Caco-2 (cell line): Measurements from ENCODE around the gene SHB. TPM values are rescaled to one million over a fixed set of nuclear protein-coding genes. Genes with fewer than 3 reads are reported as not detected.

ENCODE experiments used
- BruUV-seq: library from RNA; stranded (reverse); fragments of 400-500 nt; replicated peaks from 2 replicates; lab custom pipeline; 2021; lab: Mats Ljungman, UMichigan
- CTCF ChIA-PET: fragments of 300-600 bp; sonication (Branson Sonifier 250); formaldehyde crosslinking; loops from one replicate; lab custom pipeline; 2022; ENCODE audit warnings: antibody characterized with exemption; lab: Charles Lee
- POLR2A ChIA-PET: fragments of 300-600 bp; sonication (Branson Sonifier 250); formaldehyde crosslinking; loops from one replicate; lab custom pipeline; 2022; ENCODE audit warnings: antibody characterized with exemption; lab: Charles Lee
- DNase-seq, 2 experiments: peaks; one replicate each; pipeline versions ENCODE4 v3.0.0 to v3.0.0-alpha.2; 2020 to 2022
- H3K27me3 ChIP-seq: replicated peaks from 2 replicates; pipeline ENCODE4 v1.6.0; 2011; ENCODE audit warnings: low read length; ENCODE audit not compliant: control insufficient read depth, insufficient read depth
- H3K36me3 ChIP-seq: 2 replicates; pipeline ENCODE4 v1.5.1; 2011; ENCODE audit warnings: low read length; ENCODE audit not compliant: control insufficient read depth, insufficient read depth
- H3K4me1 ChIP-seq: fragments of 250-450 bp; sonication (Bioruptor Pico); 2 replicates; pipeline ENCODE4 v1.5.1; 2020; ENCODE audit warnings: mild to moderate bottlenecking
- H3K4me3 ChIP-seq: 2 replicates; pipeline ENCODE4 v1.5.1; 2011; ENCODE audit warnings: low read depth, mild to moderate bottlenecking, control low read depth, low read length
- H3K9me3 ChIP-seq: fragments of 250-450 bp; sonication (Bioruptor Pico); 2 replicates; pipeline ENCODE4 v1.5.1; 2020; ENCODE audit warnings: mild to moderate bottlenecking, moderate library complexity
- H3K27ac Mint-ChIP-seq: one replicate; pipeline ENCODE4 v1.8.0; 2022; ENCODE audit warnings: mixed read lengths; ENCODE audit not compliant: unreplicated experiment
- H3K27me3 Mint-ChIP-seq: one replicate; pipeline ENCODE4 v1.8.0; 2022; ENCODE audit warnings: mixed read lengths; ENCODE audit not compliant: insufficient read depth, unreplicated experiment
- H3K36me3 Mint-ChIP-seq: one replicate; pipeline ENCODE4 v1.8.0; 2022; ENCODE audit warnings: mild to moderate bottlenecking, mixed read lengths; ENCODE audit not compliant: insufficient read depth, unreplicated experiment
- H3K4me1 Mint-ChIP-seq: one replicate; pipeline ENCODE4 v1.8.0; 2022; ENCODE audit warnings: low read depth, mixed read lengths; ENCODE audit not compliant: unreplicated experiment
- H3K4me3 Mint-ChIP-seq: one replicate; pipeline ENCODE4 v1.8.0; 2022; ENCODE audit warnings: mild to moderate bottlenecking, moderate library complexity, mixed read lengths; ENCODE audit not compliant: unreplicated experiment
- H3K9me3 Mint-ChIP-seq: one replicate; pipeline ENCODE4 v1.8.0; 2022; ENCODE audit warnings: mixed read lengths; ENCODE audit not compliant: unreplicated experiment
- intact Hi-C: fragments of 100-400 bp; cut with micrococcal nuclease; formaldehyde crosslinking; loops from one replicate; pipeline ENCODE4 v1.10.0; 2022; ENCODE audit not compliant: unreplicated experiment
- total RNA-seq: library from RNA; stranded (reverse); gene quantifications from 2 replicates; pipeline ENCODE4 v1.2.3, GENCODE V29; 2022
- TF ChIP-seq, protein P1 (sequence below), 2 experiments: fragments of 200-600 bp in 1 of 2; IDR thresholded peaks; 1 replicate in 1 of 2; 2 replicates in 1 of 2; pipeline versions ENCODE4 v1.5.1 to v1.8.0; 2011 to 2022; ENCODE audit warnings: antibody characterized with exemption in 1 of 2, control low read depth in 1 of 2, inconsistent platforms in 1 of 2, low read depth in 1 of 2, low read length in 1 of 2, mild to moderate bottlenecking in 1 of 2, moderate library complexity in 1 of 2; ENCODE audit not compliant: insufficient read depth in 1 of 2, severe bottlenecking in 1 of 2, unreplicated experiment in 1 of 2

Gene SHB
- total RNA-seq, 1 experiment from 2014 or later, result 18.3 TPM

DNA sequence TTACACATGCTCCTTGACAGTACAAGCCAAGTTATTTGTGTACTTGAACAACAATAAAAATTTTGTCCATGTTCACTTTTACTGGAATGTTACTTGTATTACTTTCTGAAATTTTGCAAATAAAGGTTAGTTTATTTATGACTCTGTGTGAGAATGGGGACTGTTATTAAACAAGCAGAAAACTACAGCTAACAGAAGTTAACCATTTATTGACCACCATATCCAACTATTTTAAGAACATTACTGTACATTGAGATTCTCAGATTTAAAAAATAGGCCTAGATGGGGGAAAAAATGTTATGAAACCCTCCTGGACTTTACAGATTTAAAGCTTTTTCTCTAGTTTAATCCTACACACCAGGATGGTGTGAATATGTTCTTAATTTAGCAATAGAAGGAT, 166.9 kb downstream of the SHB start:
- H3K36me3 ChIP-seq, result no peaks in the 10 kb centered on the region
- no peak for DNase-seq
- TF ChIP-seq, protein P1, sequence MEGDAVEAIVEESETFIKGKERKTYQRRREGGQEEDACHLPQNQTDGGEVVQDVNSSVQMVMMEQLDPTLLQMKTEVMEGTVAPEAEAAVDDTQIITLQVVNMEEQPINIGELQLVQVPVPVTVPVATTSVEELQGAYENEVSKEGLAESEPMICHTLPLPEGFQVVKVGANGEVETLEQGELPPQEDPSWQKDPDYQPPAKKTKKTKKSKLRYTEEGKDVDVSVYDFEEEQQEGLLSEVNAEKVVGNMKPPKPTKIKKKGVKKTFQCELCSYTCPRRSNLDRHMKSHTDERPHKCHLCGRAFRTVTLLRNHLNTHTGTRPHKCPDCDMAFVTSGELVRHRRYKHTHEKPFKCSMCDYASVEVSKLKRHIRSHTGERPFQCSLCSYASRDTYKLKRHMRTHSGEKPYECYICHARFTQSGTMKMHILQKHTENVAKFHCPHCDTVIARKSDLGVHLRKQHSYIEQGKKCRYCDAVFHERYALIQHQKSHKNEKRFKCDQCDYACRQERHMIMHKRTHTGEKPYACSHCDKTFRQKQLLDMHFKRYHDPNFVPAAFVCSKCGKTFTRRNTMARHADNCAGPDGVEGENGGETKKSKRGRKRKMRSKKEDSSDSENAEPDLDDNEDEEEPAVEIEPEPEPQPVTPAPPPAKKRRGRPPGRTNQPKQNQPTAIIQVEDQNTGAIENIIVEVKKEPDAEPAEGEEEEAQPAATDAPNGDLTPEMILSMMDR (IDR thresholded peaks at IDR 0.05; ENCODE audit: insufficient read depth in 1 of 2, low read depth in 1 of 2, low read length in 1 of 2, severe bottlenecking in 1 of 2, unreplicated experiment in 1 of 2), result no peak
- no peak overlapping the region for H3K4me3 Mint-ChIP-seq
- no peak overlapping the region for H3K4me3 ChIP-seq
- H3K36me3 Mint-ChIP-seq, result peaks cover 33% of the 10 kb centered on the region
- ChIA-PET CTCF (interaction anchor here (1.4 kb wide), 1 partner anchor 12 kb away, joined by 4 read pairs; no protein-coding TSS in a partner anchor), POLR2A (no interaction called here)
- H3K27me3 Mint-ChIP-seq, result no peaks in the 10 kb centered on the region
- H3K4me1 ChIP-seq, result peaks cover 17% of the 10 kb centered on the region
- no peaks in the 10 kb centered on the region for H3K9me3 ChIP-seq
- no TSS peak for BruUV-seq
- H3K27ac Mint-ChIP-seq, result no peak overlapping the region
- H3K27me3 ChIP-seq, result no peaks in the 10 kb centered on the region
- intact Hi-C loops, result loop anchor here (5.0 to 10.0 kb wide), 3 partner anchors 117 to 435 kb away; partner anchors contain the start of genes EXOSC3 and ZBTB5
- H3K9me3 Mint-ChIP-seq, result no peaks in the 10 kb centered on the region
- peaks cover 12% of the 10 kb centered on the region for H3K4me1 Mint-ChIP-seq

DNA sequence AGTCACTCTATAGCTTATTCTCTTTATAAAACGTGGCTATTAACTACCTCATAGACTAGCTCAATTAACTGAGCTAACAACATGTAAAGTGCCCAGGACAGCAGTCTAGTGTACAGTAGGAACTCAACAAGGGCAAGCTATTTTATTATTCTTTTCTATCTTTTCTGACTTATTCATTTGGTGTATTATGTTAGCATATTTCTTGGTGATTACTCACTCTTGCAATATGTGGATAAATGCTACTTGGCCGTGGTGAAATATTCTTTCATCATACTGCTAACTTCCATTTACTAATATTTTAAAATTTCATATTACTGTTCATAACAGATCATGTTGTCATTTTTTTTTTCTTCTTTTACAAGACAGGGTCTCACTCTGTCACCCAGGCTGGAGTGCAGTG, 170.0 kb downstream of the SHB start:
- H3K4me3 Mint-ChIP-seq, result no peak overlapping the region
- Histone ChIP-seq H3K36me3 (no peaks in the 10 kb centered on the region; the same call in 1 of the 2 replicates), H3K4me3 (no peak overlapping the region), H3K27me3 (no peaks in the 10 kb centered on the region), H3K9me3 (no peaks in the 10 kb centered on the region), H3K4me1 (0 out of 2 replicates have a peak, but pooled peaks cover 9% of the 10 kb centered on the region)
- H3K27me3 Mint-ChIP-seq, result no peaks in the 10 kb centered on the region
- intact Hi-C loops, result no loop called here
- TF ChIP-seq, protein P1 (IDR thresholded peaks at IDR 0.05; ENCODE audit: insufficient read depth in 1 of 2, low read depth in 1 of 2, low read length in 1 of 2, severe bottlenecking in 1 of 2, unreplicated experiment in 1 of 2), result no peak
- CTCF ChIA-PET, result no interaction called here
- no peaks in the 10 kb centered on the region for H3K9me3 Mint-ChIP-seq
- no TSS peak for BruUV-seq
- H3K4me1 Mint-ChIP-seq, result no peaks in the 10 kb centered on the region
- POLR2A ChIA-PET, result no interaction called here
- H3K27ac Mint-ChIP-seq, result no peak overlapping the region
- H3K36me3 Mint-ChIP-seq, result peaks cover 49% of the 10 kb centered on the region
- no peak for DNase-seq

DNA sequence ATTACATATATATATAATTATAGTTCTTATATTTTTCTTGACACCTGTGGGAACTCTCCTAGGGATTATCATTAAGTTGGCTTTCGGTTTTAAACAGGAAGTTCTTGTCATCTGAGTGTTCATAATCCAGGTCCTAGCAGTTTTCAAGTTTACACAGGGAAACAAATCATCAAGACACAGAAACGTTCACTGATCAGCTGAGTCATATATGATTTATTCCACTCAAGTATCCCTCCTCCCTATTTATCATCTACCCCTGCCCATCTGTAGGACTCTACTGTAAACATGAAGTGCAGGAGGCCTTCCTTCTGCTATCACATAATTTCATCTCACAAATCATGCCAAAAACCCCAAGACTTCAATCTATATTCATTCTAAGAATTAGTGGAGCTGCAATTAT, 171.4 kb downstream of the SHB start:
- POLR2A ChIA-PET, result interaction anchor here (0.7 kb wide), 1 partner anchor 282 kb away, joined by 3 read pairs; no protein-coding TSS in a partner anchor
- no TSS peak for BruUV-seq

More for the DNA sequence above, 171.4 kb downstream of the SHB start:
- no peaks in the 10 kb centered on the region for H3K27me3 Mint-ChIP-seq
- CTCF ChIA-PET, result no interaction called here
- DNase-seq, result no peak
- no peak overlapping the region for H3K27ac Mint-ChIP-seq
- Histone ChIP-seq H3K9me3 (no peaks in the 10 kb centered on the region), H3K4me3 (no peak overlapping the region), H3K4me1 (0 out of 2 replicates have a peak, but pooled peaks cover 7% of the 10 kb centered on the region), H3K27me3 (no peaks in the 10 kb centered on the region), H3K36me3 (no peaks in the 10 kb centered on the region; the same call in 1 of the 2 replicates)
- intact Hi-C loops, result no loop called here
- no peaks in the 10 kb centered on the region for H3K9me3 Mint-ChIP-seq
- H3K4me1 Mint-ChIP-seq, result no peaks in the 10 kb centered on the region
- H3K4me3 Mint-ChIP-seq, result no peak overlapping the region
- TF ChIP-seq, protein P1 (IDR thresholded peaks at IDR 0.05; ENCODE audit: insufficient read depth in 1 of 2, low read depth in 1 of 2, low read length in 1 of 2, severe bottlenecking in 1 of 2, unreplicated experiment in 1 of 2), result no peak
- peaks cover 55% of the 10 kb centered on the region for H3K36me3 Mint-ChIP-seq
